HK-2 (cell line): ENCODE data around the gene SMIM26.

Source experiments
- DNase-seq: peaks from one replicate; pipeline ENCODE4 v3.0.0-alpha.2; 2018; ENCODE audit not compliant: unreplicated experiment

SMIM26 gene

GRCh38 chr20:18580012-18580411 is 12.8 kb downstream of the SMIM26 start:
- DNase-seq, result no peak

- peak; percentile 65 for DNase-seq
These were observed 17.9 kb downstream of the SMIM26 start for GRCh38 chr20:18585134-18585533.

GRCh38 chr20:18587665-18588573 is 20.7 kb downstream of the SMIM26 start, which contains the start of gene DTD1:
DTD1 (plus strand) TSS chr20:18588054; CDS start chr20:18588073, 19 bp downstream.
- DNase-seq, result peak; percentile 94

- no peak for DNase-seq
These were observed 21.3 kb downstream of the SMIM26 start for GRCh38 chr20:18588574-18588933.

GRCh38 chr20:18589941-18590674 is 22.9 kb downstream of the SMIM26 start:
- DNase-seq, result no peak

- no peak for DNase-seq
These were observed 29.0 kb downstream of the SMIM26 start for GRCh38 chr20:18596270-18596669.

GRCh38 chr20:18609741-18610140 is 42.5 kb downstream of the SMIM26 start:
- no peak for DNase-seq

GRCh38 chr20:18611492-18611891 is 44.3 kb downstream of the SMIM26 start:
- DNase-seq, result no peak

- DNase-seq, result no peak
These were observed 46.3 kb downstream of the SMIM26 start for GRCh38 chr20:18613553-18613952.

GRCh38 chr20:18614244-18614643 is 47.0 kb downstream of the SMIM26 start:
- DNase-seq, result no peak

- DNase-seq, result no peak
These were observed 47.9 kb downstream of the SMIM26 start for GRCh38 chr20:18615020-18615650.
